Measurements from ENCODE around the gene DNAJB9. TPM values are rescaled to one million over a fixed set of nuclear protein-coding genes. Genes with fewer than 3 reads are reported as not detected.
"Not testable (repeated sequence)": the region's sequence is repeated elsewhere in the genome, so short reads cannot be mapped to it uniquely, and the experiment has no call there.

DNAJB9 gene
- total RNA-seq, 2 donors from 2014 or later, result 7.8 to 24.7 TPM

DNA sequence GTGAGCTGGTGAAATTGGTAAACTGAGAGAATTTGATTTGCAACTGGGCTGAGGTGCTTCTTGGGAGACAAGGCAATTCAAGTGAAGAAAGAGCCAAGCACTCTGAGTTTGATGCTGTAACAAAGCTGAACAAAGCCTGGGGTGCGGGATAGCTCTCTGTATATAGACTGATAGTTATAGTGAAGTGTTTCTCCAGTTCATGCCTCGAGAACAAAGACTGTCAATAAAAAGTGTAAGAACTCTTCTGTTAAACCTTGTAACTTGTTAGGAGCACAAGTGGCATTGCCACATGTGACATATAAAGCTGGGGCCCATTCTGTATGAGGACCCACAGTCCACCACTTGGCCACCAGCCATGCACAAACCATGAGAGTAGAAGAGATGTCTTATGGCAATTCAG is 32.4 kb upstream of the DNAJB9 start:
- intact Hi-C loops (cut with DNase I), result no loop called here
- Histone ChIP-seq H3K4me3 (no peak overlapping the region), H3K4me1 (no peaks in the 10 kb centered on the region), H3K9me3 (no peaks in the 10 kb centered on the region), H3K36me3 (no peaks in the 10 kb centered on the region), H3K9ac (ENCODE audit: low read depth in 2 of 2, low read length in 2 of 2) (no peak overlapping the region), H3K27me3 (no peaks in the 10 kb centered on the region), H3K27ac (no peak overlapping the region)
- no peak for DNase-seq
- TF ChIP-seq, protein P1, sequence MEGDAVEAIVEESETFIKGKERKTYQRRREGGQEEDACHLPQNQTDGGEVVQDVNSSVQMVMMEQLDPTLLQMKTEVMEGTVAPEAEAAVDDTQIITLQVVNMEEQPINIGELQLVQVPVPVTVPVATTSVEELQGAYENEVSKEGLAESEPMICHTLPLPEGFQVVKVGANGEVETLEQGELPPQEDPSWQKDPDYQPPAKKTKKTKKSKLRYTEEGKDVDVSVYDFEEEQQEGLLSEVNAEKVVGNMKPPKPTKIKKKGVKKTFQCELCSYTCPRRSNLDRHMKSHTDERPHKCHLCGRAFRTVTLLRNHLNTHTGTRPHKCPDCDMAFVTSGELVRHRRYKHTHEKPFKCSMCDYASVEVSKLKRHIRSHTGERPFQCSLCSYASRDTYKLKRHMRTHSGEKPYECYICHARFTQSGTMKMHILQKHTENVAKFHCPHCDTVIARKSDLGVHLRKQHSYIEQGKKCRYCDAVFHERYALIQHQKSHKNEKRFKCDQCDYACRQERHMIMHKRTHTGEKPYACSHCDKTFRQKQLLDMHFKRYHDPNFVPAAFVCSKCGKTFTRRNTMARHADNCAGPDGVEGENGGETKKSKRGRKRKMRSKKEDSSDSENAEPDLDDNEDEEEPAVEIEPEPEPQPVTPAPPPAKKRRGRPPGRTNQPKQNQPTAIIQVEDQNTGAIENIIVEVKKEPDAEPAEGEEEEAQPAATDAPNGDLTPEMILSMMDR (IDR thresholded peaks at IDR 0.05), result no peak

DNA sequence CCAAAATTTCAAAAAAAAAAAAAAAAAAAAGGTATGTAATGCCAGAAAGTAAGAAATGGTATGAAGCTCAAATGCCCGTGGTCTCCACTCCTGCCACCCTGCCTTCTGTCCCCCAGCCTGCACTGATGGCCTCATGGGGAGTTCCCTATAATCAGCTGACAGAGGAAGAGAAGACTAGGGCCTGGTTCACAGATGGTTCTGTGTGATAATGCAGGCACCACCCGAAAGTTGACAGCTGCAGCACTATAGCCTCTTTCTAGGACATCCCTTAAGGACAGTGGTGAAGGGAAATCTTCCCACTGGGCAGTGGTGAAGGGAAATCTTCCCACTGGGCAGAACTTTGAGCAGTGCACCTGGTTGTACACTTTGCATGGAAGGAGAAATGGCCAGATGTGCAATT is 31.4 kb upstream of the DNAJB9 start:
- H3K36me3 ChIP-seq; H3K4me3 ChIP-seq; H3K4me1 ChIP-seq; DNase-seq; H3K27ac ChIP-seq; intact Hi-C loops (cut with DNase I); H3K9me3 ChIP-seq; H3K9ac ChIP-seq (ENCODE audit: low read depth in 2 of 2, low read length in 2 of 2); H3K27me3 ChIP-seq: not testable (repeated sequence)

DNA sequence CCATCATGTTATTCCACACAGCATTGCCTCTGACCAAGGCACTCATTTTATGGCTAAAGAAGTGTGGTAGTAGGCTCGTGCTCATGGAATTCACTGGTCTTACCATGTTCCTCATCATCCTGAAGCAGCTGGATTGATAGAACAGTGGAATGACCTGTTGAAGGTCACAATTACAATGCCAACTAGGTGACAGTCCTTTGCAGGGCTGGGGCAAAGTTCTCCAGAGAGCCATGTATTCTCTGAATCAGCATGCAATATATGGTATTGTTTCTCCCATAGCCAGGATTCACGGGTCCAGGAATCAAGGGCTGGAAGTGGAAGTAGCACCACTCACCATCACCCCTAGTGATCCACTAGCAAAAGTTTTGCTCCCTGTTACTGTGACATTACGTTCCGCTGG is 31.0 kb upstream of the DNAJB9 start:
- H3K4me3 ChIP-seq; H3K36me3 ChIP-seq; DNase-seq; intact Hi-C loops (cut with DNase I); H3K27me3 ChIP-seq; H3K9ac ChIP-seq (ENCODE audit: low read depth in 2 of 2, low read length in 2 of 2); H3K27ac ChIP-seq; H3K9me3 ChIP-seq; H3K4me1 ChIP-seq: not testable (repeated sequence)

DNA sequence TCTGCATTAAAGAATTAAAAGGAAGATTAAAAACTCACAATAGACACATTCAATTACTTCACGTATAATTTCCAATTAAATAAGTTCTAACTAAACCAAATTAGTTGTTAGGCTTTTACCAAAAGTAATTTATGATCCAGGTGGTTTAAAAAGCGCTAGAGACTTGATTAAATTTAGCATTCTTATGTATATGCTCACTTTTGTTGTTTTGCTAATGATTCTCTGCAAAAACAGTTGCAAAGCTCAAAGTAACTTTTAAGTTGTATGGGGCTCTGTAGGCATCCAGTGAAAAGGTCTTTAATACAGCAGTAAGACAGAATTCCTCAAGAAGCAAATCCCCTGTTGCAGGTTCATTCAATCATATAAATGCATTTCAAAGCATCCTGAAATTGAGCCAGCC is 28.2 kb upstream of the DNAJB9 start:
- H3K4me1 ChIP-seq, result no peaks in the 10 kb centered on the region
- no peak overlapping the region for H3K9ac ChIP-seq (ENCODE audit: low read depth in 2 of 2, low read length in 2 of 2)
- no peak overlapping the region for H3K27ac ChIP-seq
- no peaks in the 10 kb centered on the region for H3K36me3 ChIP-seq
- H3K4me3 ChIP-seq, result no peak overlapping the region
- no peaks in the 10 kb centered on the region for H3K9me3 ChIP-seq
- TF ChIP-seq, protein P1 (IDR thresholded peaks at IDR 0.05), result no peak
- DNase-seq, result no peak
- no peaks in the 10 kb centered on the region for H3K27me3 ChIP-seq
- intact Hi-C loops (cut with DNase I), result no loop called here

DNA sequence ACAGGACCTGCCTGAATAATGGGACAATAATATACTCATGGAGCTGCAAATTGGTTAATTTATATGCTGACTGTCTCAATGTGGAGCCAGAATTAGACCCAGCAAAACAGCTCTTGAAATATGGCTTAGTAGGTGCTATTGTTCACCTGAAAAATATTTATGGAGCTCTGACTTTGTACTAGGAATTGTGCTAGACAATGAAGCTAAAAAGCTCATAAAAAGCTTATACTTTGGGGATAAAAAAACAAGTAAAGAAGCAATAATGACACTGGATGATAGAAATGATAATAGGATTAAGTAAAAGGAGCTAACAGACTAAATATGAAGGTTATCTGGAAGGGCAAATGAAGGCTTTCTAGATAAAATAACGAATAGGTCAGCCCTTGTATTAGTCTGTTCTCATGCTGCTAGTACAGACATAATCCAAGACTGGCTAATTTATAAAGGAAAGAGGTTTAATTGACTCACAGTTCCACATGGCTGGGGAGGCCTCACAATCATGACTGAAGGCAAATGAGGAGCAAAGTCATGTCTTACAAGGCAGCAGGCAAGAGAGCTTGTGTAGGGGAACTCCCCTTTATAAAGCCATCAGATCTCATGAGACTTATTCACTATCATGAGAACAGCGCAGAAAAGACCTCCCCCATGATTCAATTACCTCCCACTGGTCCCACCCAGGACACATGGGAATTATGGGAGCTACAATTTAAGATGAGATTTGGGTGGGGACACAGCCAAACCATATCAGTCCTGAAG is 21.4 kb upstream of the DNAJB9 start:
- H3K36me3 ChIP-seq; H3K4me1 ChIP-seq; H3K9ac ChIP-seq (ENCODE audit: low read depth in 2 of 2, low read length in 2 of 2); H3K27me3 ChIP-seq; intact Hi-C loops (cut with DNase I); H3K9me3 ChIP-seq; H3K4me3 ChIP-seq; DNase-seq; H3K27ac ChIP-seq: not testable (repeated sequence)

DNA sequence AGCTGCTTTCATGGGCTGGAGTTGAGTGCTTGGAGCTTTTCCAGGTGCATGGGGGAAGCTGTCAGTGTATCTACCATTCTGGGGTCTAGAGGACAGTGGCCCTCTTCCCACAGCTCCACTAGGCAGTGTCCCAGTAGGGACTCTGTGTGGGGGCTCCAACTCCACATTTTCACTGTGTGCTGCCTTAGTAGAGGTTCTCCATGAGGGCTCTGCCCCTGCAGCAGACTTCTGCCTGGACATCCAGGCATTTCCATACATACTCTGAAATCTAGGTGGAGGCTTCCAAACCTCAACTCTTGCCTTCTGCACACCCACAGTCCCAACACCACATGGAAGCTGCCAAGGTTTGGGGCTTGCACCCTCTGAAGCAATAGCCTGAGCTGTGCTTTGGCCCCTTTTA is 13.0 kb upstream of the DNAJB9 start:
- H3K4me1 ChIP-seq; H3K36me3 ChIP-seq; DNase-seq; intact Hi-C loops (cut with DNase I); H3K4me3 ChIP-seq; H3K27me3 ChIP-seq; H3K9me3 ChIP-seq; H3K9ac ChIP-seq (ENCODE audit: low read depth in 2 of 2, low read length in 2 of 2); H3K27ac ChIP-seq: not testable (repeated sequence)

DNA sequence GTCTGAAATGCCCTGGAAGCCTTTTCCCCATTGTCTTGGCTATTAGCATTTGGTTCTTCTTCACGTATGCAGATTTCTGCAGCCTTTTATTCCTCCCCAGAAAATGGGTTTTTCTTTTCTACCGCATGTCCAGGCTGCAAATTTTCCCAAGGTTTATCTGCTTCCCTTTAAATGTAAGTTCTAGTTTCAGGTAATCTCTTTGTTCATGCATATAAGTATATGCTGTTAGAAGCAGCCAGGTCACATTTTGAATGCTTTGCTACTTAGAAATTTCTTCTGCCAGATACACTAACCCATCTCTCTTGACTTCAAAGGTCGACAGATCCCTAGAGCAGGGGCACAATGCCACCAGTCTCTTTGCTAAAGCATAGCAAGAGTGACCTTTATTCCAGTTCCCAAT is 12.5 kb upstream of the DNAJB9 start:
- intact Hi-C loops (cut with DNase I), result no loop called here
- Histone ChIP-seq H3K4me1 (no peaks in the 10 kb centered on the region), H3K27ac (no peak overlapping the region), H3K9ac (ENCODE audit: low read depth in 2 of 2, low read length in 2 of 2) (no peak overlapping the region), H3K27me3 (no peaks in the 10 kb centered on the region), H3K36me3 (no peaks in the 10 kb centered on the region), H3K9me3 (no peaks in the 10 kb centered on the region), H3K4me3 (no peak overlapping the region)
- no peak for DNase-seq
- TF ChIP-seq, protein P1 (IDR thresholded peaks at IDR 0.05), result no peak

Data from colonic mucosa (tissue), 4 donors.